Uterus (tissue), 4 donors: ENCODE data around the gene KLF11. TPM values are rescaled to one million over a fixed set of nuclear protein-coding genes. Genes with fewer than 3 reads are reported as not detected.

Experiments used
- DNase-seq, 2 donors: peaks; one replicate each; pipeline ENCODE4 v3.0.0-alpha.2; 2019 to 2020
- H3K27ac ChIP-seq, 2 donors: fragments of 200-600 bp; sonication (generic); 1 replicate in 1 of 2; 2 replicates in 1 of 2; pipeline ENCODE4 v1.5.1; 2016 to 2018
- H3K27me3 ChIP-seq, 2 donors: fragments of 200-600 bp; sonication (generic); one replicate each; pipeline ENCODE4 v1.5.1; 2018 to 2019; ENCODE audit warnings: control low read depth in 1 of 2
- H3K36me3 ChIP-seq, 2 donors: fragments of 200-600 bp; sonication (generic); one replicate each; pipeline ENCODE4 v1.5.1; 2019; ENCODE audit warnings: control low read depth in 1 of 2
- H3K4me1 ChIP-seq, 2 donors: fragments of 200-600 bp; sonication (generic); one replicate each; pipeline ENCODE4 v1.5.1; 2018 to 2019; ENCODE audit warnings: control low read depth in 1 of 2
- H3K4me3 ChIP-seq, 2 donors: fragments of 200-600 bp; sonication (generic); 1 replicate in 1 of 2; 2 replicates in 1 of 2; pipeline ENCODE4 v1.5.1; 2018 to 2019; ENCODE audit warnings: mild to moderate bottlenecking in 1 of 2
- H3K9me3 ChIP-seq, 2 donors: fragments of 200-600 bp; sonication (generic); one replicate each; pipeline ENCODE4 v1.5.1; 2019; ENCODE audit warnings: control low read depth in 1 of 2
- CTCF ChIP-seq, 4 experiments: fragments of 200-600 bp in 2 of 4; fragments of 450-650 bp in 2 of 4; sonication (generic) in 2 of 4; IDR thresholded peaks; one replicate each; pipeline ENCODE4 v1.5.1; 2016 to 2019; ENCODE audit warnings: antibody characterized with exemption in 4 of 4, mild to moderate bottlenecking in 2 of 4, moderate library complexity in 1 of 4
- POLR2A ChIP-seq, 2 donors: fragments of 450-650 bp; IDR thresholded peaks; one replicate each; pipeline ENCODE4 v1.6.1; 2016; ENCODE audit warnings: antibody characterized with exemption in 2 of 2, mild to moderate bottlenecking in 1 of 2, moderate library complexity in 1 of 2
- intact Hi-C: fragments of 100-400 bp; cut with DNase I; formaldehyde crosslinking; loops from one replicate; pipeline ENCODE4 v1.15.1; 2023; ENCODE audit warnings: low total_unique reads
- total RNA-seq, 4 donors: library from RNA; depleted of rRNA in 3 of 4; stranded (reverse); fragments of >200 nt in 3 of 4; gene quantifications; one replicate each; pipeline versions ENCODE4 v1.1.0 to v1.2.4, GENCODE V29; 2014 to 2023
- donor health status: DM: yes; HTN: yes; CAD: no.

The KLF11 gene
- total RNA-seq, 4 donors from 2014 or later = 23.4 to 49.9 (median 31.7) TPM

- no peaks in the 10 kb centered on the region for H3K4me1 ChIP-seq
- TF ChIP-seq CTCF (IDR thresholded peaks at IDR 0.05) (no peak), POLR2A (IDR thresholded peaks at IDR 0.05) (no peak)
- no peak overlapping the region for H3K4me3 ChIP-seq
- no peak overlapping the region for H3K27ac ChIP-seq
- no peaks in the 10 kb centered on the region for H3K27me3 ChIP-seq
- intact Hi-C loops = no loop called here
- no peak for DNase-seq
- no peaks in the 10 kb centered on the region for H3K9me3 ChIP-seq
- H3K36me3 ChIP-seq = no peaks in the 10 kb centered on the region
Observed at GRCh38 chr2:10064932-10065772, 21.8 kb downstream of the KLF11 start.

- Histone ChIP-seq H3K27ac (no peak overlapping the region), H3K4me1 (no peaks in the 10 kb centered on the region), H3K4me3 (no peak overlapping the region), H3K27me3 (no peaks in the 10 kb centered on the region), H3K9me3 (no peaks in the 10 kb centered on the region), H3K36me3 (no peaks in the 10 kb centered on the region)
- TF ChIP-seq POLR2A (IDR thresholded peaks at IDR 0.05) (no peak), CTCF (IDR thresholded peaks at IDR 0.05) (no peak)
- no peak for DNase-seq
- intact Hi-C loops = no loop called here
Observed at GRCh38 chr2:10065773-10066055, 22.4 kb downstream of the KLF11 start.

GRCh38 chr2:10067330-10067729, 24.0 kb downstream of the KLF11 start:
- Histone ChIP-seq H3K9me3 (no peaks in the 10 kb centered on the region), H3K27ac (no peak overlapping the region), H3K36me3 (no peaks in the 10 kb centered on the region), H3K4me3 (no peak overlapping the region), H3K27me3 (no peaks in the 10 kb centered on the region), H3K4me1 (no peaks in the 10 kb centered on the region)
- intact Hi-C loops = no loop called here
- DNase-seq = no peak
- TF ChIP-seq POLR2A (IDR thresholded peaks at IDR 0.05) (no peak), CTCF (IDR thresholded peaks at IDR 0.05) (no peak)

GRCh38 chr2:10067881-10068280, 24.5 kb downstream of the KLF11 start:
- no peak for DNase-seq
- Histone ChIP-seq H3K4me1 (no peaks in the 10 kb centered on the region), H3K27ac (no peak overlapping the region), H3K27me3 (no peaks in the 10 kb centered on the region), H3K9me3 (no peaks in the 10 kb centered on the region), H3K36me3 (no peaks in the 10 kb centered on the region), H3K4me3 (no peak overlapping the region)
- intact Hi-C loops = no loop called here
- TF ChIP-seq POLR2A (IDR thresholded peaks at IDR 0.05) (no peak), CTCF (IDR thresholded peaks at IDR 0.05) (no peak)

GRCh38 chr2:10071176-10071575, 27.8 kb downstream of the KLF11 start:
- TF ChIP-seq POLR2A (IDR thresholded peaks at IDR 0.05) = no peak
- no peak for TF ChIP-seq CTCF (IDR thresholded peaks at IDR 0.05)
- Histone ChIP-seq H3K9me3 (no peaks in the 10 kb centered on the region), H3K27ac (no peak overlapping the region), H3K4me1 (no peaks in the 10 kb centered on the region), H3K27me3 (no peaks in the 10 kb centered on the region), H3K36me3 (no peaks in the 10 kb centered on the region), H3K4me3 (no peak overlapping the region)
- intact Hi-C loops = no loop called here
- no peak for DNase-seq
